Measurements from ENCODE around the gene TIMP2.

Gene TIMP2

DNA sequence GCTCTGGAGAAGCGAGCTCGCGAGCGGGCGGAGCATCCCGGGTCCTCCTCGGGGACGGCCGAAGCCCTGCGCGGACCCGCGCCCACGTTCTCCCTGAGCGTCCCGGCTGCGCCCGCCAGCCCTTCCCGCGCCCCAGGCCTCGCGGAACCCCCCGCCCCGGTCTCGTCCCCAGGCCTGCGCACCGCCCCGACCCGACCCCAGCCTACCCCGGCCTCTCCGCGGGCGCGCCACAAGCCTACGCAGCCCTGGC, 84.7 kb downstream of the TIMP2 start:
- H3K4me3 ChIP-seq (ENCODE audit: low read depth in 1 of 2, low read length in 2 of 2): peak overlapping the region; percentile 75 to 91
- peak overlapping the region; percentile 19 for H3K27ac ChIP-seq (ENCODE audit: low read length)
- peak overlapping the region; percentile 27 for H2AFZ ChIP-seq (ENCODE audit: low read depth, low read length)
- peak overlapping the region; percentile 80 for H3K9ac ChIP-seq (ENCODE audit: low read depth, low read length)
- peaks cover 31% of the 10 kb centered on the region for H3K36me3 ChIP-seq (ENCODE audit: insufficient read depth, low read length)
- no peaks in the 10 kb centered on the region for H3K9me3 ChIP-seq (ENCODE audit: insufficient read depth, low read length, severe bottlenecking)
- H3K27me3 ChIP-seq (ENCODE audit: insufficient read depth, low read length, poor library complexity): no peaks in the 10 kb centered on the region
- DNase-seq: no peak
- ATAC-seq (ENCODE audit: insufficient read depth, low read depth): no peak
- peaks cover 36% of the 10 kb centered on the region for H4K20me1 ChIP-seq (ENCODE audit: insufficient read depth, low read length)
- H3K79me2 ChIP-seq (ENCODE audit: insufficient read depth, low read length): peaks cover 43% of the 10 kb centered on the region
- TF ChIP-seq, protein P1, sequence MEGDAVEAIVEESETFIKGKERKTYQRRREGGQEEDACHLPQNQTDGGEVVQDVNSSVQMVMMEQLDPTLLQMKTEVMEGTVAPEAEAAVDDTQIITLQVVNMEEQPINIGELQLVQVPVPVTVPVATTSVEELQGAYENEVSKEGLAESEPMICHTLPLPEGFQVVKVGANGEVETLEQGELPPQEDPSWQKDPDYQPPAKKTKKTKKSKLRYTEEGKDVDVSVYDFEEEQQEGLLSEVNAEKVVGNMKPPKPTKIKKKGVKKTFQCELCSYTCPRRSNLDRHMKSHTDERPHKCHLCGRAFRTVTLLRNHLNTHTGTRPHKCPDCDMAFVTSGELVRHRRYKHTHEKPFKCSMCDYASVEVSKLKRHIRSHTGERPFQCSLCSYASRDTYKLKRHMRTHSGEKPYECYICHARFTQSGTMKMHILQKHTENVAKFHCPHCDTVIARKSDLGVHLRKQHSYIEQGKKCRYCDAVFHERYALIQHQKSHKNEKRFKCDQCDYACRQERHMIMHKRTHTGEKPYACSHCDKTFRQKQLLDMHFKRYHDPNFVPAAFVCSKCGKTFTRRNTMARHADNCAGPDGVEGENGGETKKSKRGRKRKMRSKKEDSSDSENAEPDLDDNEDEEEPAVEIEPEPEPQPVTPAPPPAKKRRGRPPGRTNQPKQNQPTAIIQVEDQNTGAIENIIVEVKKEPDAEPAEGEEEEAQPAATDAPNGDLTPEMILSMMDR (IDR thresholded peaks at IDR 0.05; ENCODE audit: borderline replicate concordance, extremely low read depth, low read length, poor library complexity, severe bottlenecking): no peak
- no peak for TF ChIP-seq EZH2 (IDR thresholded peaks at IDR 0.05; ENCODE audit: borderline replicate concordance, low read depth, low read length, severe bottlenecking)
- H3K4me2 ChIP-seq (ENCODE audit: insufficient read depth, low read length): peak overlapping the region; percentile 76
- H3K4me1 ChIP-seq (ENCODE audit: insufficient read depth, low read length): peaks cover 31% of the 10 kb centered on the region

DNA sequence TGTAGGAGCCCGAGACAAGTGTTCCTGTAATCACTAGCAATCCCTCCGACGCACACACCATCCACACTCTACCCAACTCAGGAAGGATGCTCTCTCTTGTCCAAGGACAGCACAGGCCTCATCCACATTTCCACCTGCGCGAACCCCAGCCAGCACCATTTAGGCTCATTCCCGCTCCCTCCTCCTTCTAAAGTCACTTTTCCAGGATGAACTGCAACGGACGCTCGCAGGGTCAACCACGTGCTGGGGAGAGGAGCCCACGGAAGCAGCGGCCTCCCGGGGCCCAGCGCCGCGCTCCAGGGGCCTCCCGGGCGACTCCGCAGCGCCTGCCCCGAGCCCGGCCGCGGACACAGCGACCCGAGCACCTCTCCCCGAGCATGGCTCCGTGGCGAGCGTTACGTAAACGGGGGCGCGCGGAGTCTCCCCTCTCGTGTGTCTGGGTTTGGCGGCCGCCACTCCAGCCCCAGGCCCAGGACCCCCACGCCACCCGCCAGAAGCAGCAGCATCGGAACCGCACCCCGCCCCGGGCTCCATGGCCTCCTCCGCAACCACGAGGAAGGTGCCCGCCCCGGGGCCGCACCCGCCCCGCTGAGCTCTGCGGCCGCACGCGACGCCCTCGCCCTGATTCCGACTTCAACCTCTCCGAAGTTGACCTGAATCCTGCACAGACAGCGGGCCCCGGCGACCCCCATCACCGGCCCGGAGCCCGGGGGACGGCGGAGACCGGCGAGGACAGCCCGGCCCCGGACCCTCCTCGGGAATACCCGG, 85.2 kb downstream of the TIMP2 start:
- peak overlapping the region; percentile 27 for H2AFZ ChIP-seq (ENCODE audit: low read depth, low read length)

DNA sequence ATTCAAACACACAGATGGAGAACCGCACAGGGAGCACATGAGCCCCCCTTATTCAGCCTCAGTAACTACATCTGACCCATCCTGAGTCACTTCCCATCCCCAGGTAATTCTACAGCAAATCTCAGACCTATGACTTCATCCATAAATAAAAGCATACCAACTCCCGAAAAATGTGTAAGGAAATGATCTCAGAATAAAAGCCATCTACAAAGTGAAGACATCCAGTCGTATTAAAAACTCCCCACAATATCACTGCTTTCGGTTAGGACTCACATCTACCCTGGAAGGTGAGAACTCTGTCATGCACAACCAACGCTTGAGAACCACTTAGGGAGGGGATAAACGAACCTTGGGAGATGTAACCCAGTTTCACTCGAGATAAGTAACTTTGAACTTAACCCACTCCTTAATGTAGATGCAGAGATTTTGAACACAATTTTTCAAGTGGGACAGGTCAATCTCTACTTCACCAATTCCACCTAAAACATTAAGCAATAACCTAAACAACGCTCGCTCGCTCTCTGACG, 85.9 kb downstream of the TIMP2 start:
- no peak for TF ChIP-seq EZH2 (IDR thresholded peaks at IDR 0.05; ENCODE audit: borderline replicate concordance, low read depth, low read length, severe bottlenecking)
- TF ChIP-seq, protein P1 (IDR thresholded peaks at IDR 0.05; ENCODE audit: borderline replicate concordance, extremely low read depth, low read length, poor library complexity, severe bottlenecking): no peak
- DNase-seq: no peak
- H3K4me3 ChIP-seq (ENCODE audit: low read depth in 1 of 2, low read length in 2 of 2): peak overlapping the region; percentile 75 to 91

More for the DNA sequence above, 85.2 kb downstream of the TIMP2 start:
- Histone ChIP-seq H3K4me3 (ENCODE audit: low read depth in 1 of 2, low read length in 2 of 2) (peak overlapping the region; percentile 75 to 91), H4K20me1 (ENCODE audit: insufficient read depth, low read length) (peaks cover 39% of the 10 kb centered on the region), H3K27ac (ENCODE audit: low read length) (peak overlapping the region; percentile 19), H3K4me2 (ENCODE audit: insufficient read depth, low read length) (peak overlapping the region; percentile 76), H3K79me2 (ENCODE audit: insufficient read depth, low read length) (peaks cover 43% of the 10 kb centered on the region), H3K4me1 (ENCODE audit: insufficient read depth, low read length) (peaks cover 31% of the 10 kb centered on the region), H3K9ac (ENCODE audit: low read depth, low read length) (peak overlapping the region; percentile 80), H3K27me3 (ENCODE audit: insufficient read depth, low read length, poor library complexity) (no peaks in the 10 kb centered on the region), H3K9me3 (ENCODE audit: insufficient read depth, low read length, severe bottlenecking) (no peaks in the 10 kb centered on the region), H3K36me3 (ENCODE audit: insufficient read depth, low read length) (peaks cover 36% of the 10 kb centered on the region)
- ATAC-seq (ENCODE audit: insufficient read depth, low read depth) (peak; percentile 20), DNase-seq (peak; percentile 37)
- TF ChIP-seq, protein P1 (IDR thresholded peaks at IDR 0.05; ENCODE audit: borderline replicate concordance, extremely low read depth, low read length, poor library complexity, severe bottlenecking): no peak
- TF ChIP-seq EZH2 (IDR thresholded peaks at IDR 0.05; ENCODE audit: borderline replicate concordance, low read depth, low read length, severe bottlenecking): no peak

More for the DNA sequence above, 85.9 kb downstream of the TIMP2 start:
- peak overlapping the region; percentile 19 for H3K27ac ChIP-seq (ENCODE audit: low read length)
- H3K4me2 ChIP-seq (ENCODE audit: insufficient read depth, low read length): peak overlapping the region; percentile 76
- ATAC-seq (ENCODE audit: insufficient read depth, low read depth): no peak
- H3K79me2 ChIP-seq (ENCODE audit: insufficient read depth, low read length): peaks cover 43% of the 10 kb centered on the region
- H4K20me1 ChIP-seq (ENCODE audit: insufficient read depth, low read length): peaks cover 39% of the 10 kb centered on the region
- peak overlapping the region; percentile 27; the same call in 1 of the 2 replicates for H2AFZ ChIP-seq (ENCODE audit: low read depth, low read length)
- H3K36me3 ChIP-seq (ENCODE audit: insufficient read depth, low read length): peaks cover 42% of the 10 kb centered on the region
- peak overlapping the region; percentile 80 for H3K9ac ChIP-seq (ENCODE audit: low read depth, low read length)
- H3K9me3 ChIP-seq (ENCODE audit: insufficient read depth, low read length, severe bottlenecking): no peaks in the 10 kb centered on the region
- H3K4me1 ChIP-seq (ENCODE audit: insufficient read depth, low read length): peaks cover 31% of the 10 kb centered on the region
- H3K27me3 ChIP-seq (ENCODE audit: insufficient read depth, low read length, poor library complexity): no peaks in the 10 kb centered on the region

Data from DND-41 (cell line).